Left colon (tissue), 2 donors: Measurements from ENCODE around the gene XXYLT1. TPM values are rescaled to one million over a fixed set of nuclear protein-coding genes. Genes with fewer than 3 reads are reported as not detected.

Source experiments
- ATAC-seq: fragments of 200-7000 bp; cut with Tn5 transposase; one replicate; pipeline ENCODE4 v1.9.1; 2020; ENCODE audit warnings: mild to moderate bottlenecking, moderate library complexity
- DNase-seq, 2 donors: peaks; one replicate each; pipeline ENCODE4 v3.0.0-alpha.2; 2020
- intact Hi-C, 2 donors: fragments of 100-400 bp; cut with DNase I in 1 of 2; cut with micrococcal nuclease in 1 of 2; formaldehyde crosslinking; loops; one replicate each; pipeline versions ENCODE4 v1.11.2 to v1.14.0; 2022; cut with DNase I, micrococcal nuclease
- total RNA-seq, 2 donors: library from RNA; stranded (reverse); fragmentation: NEBNext Ultra II Directional; extraction: Animal tissue kit (Norgen Biotek cat#: 25700); gene quantifications; one replicate each; pipeline ENCODE4 v1.2.1, GENCODE V29; 2021
- donor health status: DM: no; HTN: no; CAD: no.
- donor health status: DM: yes; HTN: yes; CAD: no.

Gene XXYLT1
- total RNA-seq, 2 donors from 2014 or later: 8.0 to 13.5 TPM

GRCh38 chr3:195183071-195183776 is 87.7 kb downstream of the XXYLT1 start:
- DNase-seq: no peak
- intact Hi-C loops: no loop called here
- no peak for ATAC-seq

- intact Hi-C loops: no loop called here
- ATAC-seq: no peak
- DNase-seq: no peak
Observed at GRCh38 chr3:195182470-195182795, 88.5 kb downstream of the XXYLT1 start.

GRCh38 chr3:195181741-195182469 is 89.1 kb downstream of the XXYLT1 start:
- DNase-seq (no peak), ATAC-seq (no peak)
- intact Hi-C loops: no loop called here

- ATAC-seq (no peak), DNase-seq (no peak)
- intact Hi-C loops: no loop called here
Observed at GRCh38 chr3:195181113-195181498, 89.9 kb downstream of the XXYLT1 start.

- intact Hi-C loops: no loop called here
- ATAC-seq (no peak), DNase-seq (no peak)
Observed at GRCh38 chr3:195180490-195181112, 90.4 kb downstream of the XXYLT1 start.

GRCh38 chr3:195179776-195180489 is 91.0 kb downstream of the XXYLT1 start:
- ATAC-seq (no peak), DNase-seq (no peak)
- intact Hi-C loops: no loop called here

- DNase-seq (no peak), ATAC-seq (no peak)
- intact Hi-C loops: no loop called here
Observed at GRCh38 chr3:195178124-195178910, 92.6 kb downstream of the XXYLT1 start.

GRCh38 chr3:195177422-195178123 is 93.4 kb downstream of the XXYLT1 start:
- DNase-seq (no peak), ATAC-seq (no peak)
- intact Hi-C loops: no loop called here

- DNase-seq (no peak), ATAC-seq (no peak)
- intact Hi-C loops: no loop called here
Observed at GRCh38 chr3:195176776-195177175, 94.2 kb downstream of the XXYLT1 start.

- ATAC-seq (no peak), DNase-seq (no peak)
- intact Hi-C loops: no loop called here
Observed at GRCh38 chr3:195175476-195176337, 95.3 kb downstream of the XXYLT1 start.

- intact Hi-C loops: no loop called here
- no peak for DNase-seq
- ATAC-seq: no peak
Observed at GRCh38 chr3:195175076-195175475, 95.9 kb downstream of the XXYLT1 start.

GRCh38 chr3:195173657-195174056 is 97.3 kb downstream of the XXYLT1 start:
- DNase-seq: no peak
- no peak for ATAC-seq
- intact Hi-C loops: no loop called here

- intact Hi-C loops: no loop called here
- DNase-seq: no peak
Observed at GRCh38 chr3:195172896-195173295, 98.1 kb downstream of the XXYLT1 start.

GRCh38 chr3:195172039-195172684 is 98.8 kb downstream of the XXYLT1 start:
- no peak for DNase-seq
- no peak for ATAC-seq

More at GRCh38 chr3:195172896-195173295, 98.1 kb downstream of the XXYLT1 start:
- no peak for ATAC-seq

GRCh38 chr3:195171093-195171873 is 99.7 kb downstream of the XXYLT1 start:
- DNase-seq (no peak), ATAC-seq (no peak)
- intact Hi-C loops: no loop called here

More at GRCh38 chr3:195172039-195172684, 98.8 kb downstream of the XXYLT1 start:
- intact Hi-C loops: no loop called here

- ATAC-seq (no peak), DNase-seq (no peak)
- intact Hi-C loops: no loop called here
Observed at GRCh38 chr3:195170496-195170895, 100.5 kb downstream of the XXYLT1 start.
